ENCODE data around the gene TRIM27.
"Not testable (repeated sequence)": the region's sequence is repeated elsewhere in the genome, so short reads cannot be mapped to it uniquely, and the experiment has no call there.

TRIM27 gene

DNA sequence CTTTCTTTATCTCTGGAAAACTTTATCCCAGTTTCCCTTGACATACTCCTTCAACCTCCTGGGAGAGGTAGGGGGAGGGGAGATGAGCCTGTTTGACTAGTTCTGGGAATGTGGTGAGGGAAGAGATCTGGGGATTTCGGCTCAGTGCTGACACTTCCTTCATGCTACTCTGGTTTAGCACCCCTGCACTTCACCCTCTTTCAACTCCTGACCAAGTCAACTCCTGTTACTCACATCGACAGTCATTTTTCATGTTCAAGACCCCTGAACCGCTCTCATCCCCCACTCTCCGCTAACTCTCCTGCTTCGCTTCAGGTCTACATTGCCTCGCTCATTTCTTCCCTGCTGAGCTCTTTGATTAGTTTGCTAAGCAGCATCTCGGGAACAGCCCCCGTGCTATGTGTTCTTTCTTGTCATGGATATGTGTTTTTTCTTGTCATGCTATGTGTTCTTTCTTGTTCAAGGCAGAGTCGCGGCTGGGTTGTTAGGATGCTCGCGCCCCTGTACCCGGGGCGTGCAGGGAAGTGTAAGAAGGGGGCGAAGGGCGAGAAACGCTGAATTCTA, 16.6 kb upstream of the TRIM27 start:
- DNase-seq (ENCODE audit: insufficient read length, low spot score): no peak
- FAIRE-seq: no peak

DNA sequence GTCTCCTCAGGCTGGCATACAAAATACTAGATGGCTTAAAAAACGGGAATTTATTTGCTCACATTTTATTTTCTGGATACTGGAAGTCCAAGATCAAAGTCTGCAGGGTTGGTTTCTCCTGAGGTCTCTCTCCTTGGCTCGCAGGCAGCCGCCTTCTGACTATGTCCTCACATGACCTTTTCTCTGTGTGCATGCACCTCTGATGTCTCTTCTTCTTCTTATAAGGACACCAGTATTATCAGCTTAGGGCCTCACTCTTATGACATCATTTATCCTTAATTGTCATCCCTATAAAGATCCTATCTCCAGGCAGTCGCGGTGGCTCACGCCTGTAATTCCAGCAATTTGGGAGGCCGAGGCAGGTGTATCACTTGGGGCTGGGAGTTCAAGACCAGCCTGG, 9.3 kb upstream of the TRIM27 start:
- TF ChIP-seq CTCF (IDR thresholded peaks at IDR 0.05; ENCODE audit: insufficient read depth, missing control alignments): no peak
- no peak for FAIRE-seq
- DNase-seq (ENCODE audit: insufficient read length, low spot score): no peak

More for the DNA sequence above, 16.6 kb upstream of the TRIM27 start:
- no peak for TF ChIP-seq CTCF (IDR thresholded peaks at IDR 0.05; ENCODE audit: insufficient read depth, missing control alignments)

- TF ChIP-seq CTCF (IDR thresholded peaks at IDR 0.05; ENCODE audit: insufficient read depth, missing control alignments): no peak
- FAIRE-seq (no peak), DNase-seq (ENCODE audit: insufficient read length, low spot score) (no peak)
Measured at GRCh38 chr6:28929887-28930620, 6.3 kb upstream of the TRIM27 start.

- FAIRE-seq; DNase-seq (ENCODE audit: insufficient read length, low spot score): not testable (repeated sequence)
Measured at GRCh38 chr6:28929339-28929738, 5.6 kb upstream of the TRIM27 start.

- FAIRE-seq: no peak
- DNase-seq (ENCODE audit: insufficient read length, low spot score): no peak
- no peak for TF ChIP-seq CTCF (IDR thresholded peaks at IDR 0.05; ENCODE audit: insufficient read depth, missing control alignments)
Measured at GRCh38 chr6:28927846-28928245, 4.1 kb upstream of the TRIM27 start.

GRCh38 chr6:28922821-28923317, 916 bp downstream of the TRIM27 start:
- FAIRE-seq (no peak), DNase-seq (ENCODE audit: insufficient read length, low spot score) (no peak)
- no peak for TF ChIP-seq CTCF (IDR thresholded peaks at IDR 0.05; ENCODE audit: insufficient read depth, missing control alignments)

GRCh38 chr6:28922004-28922820, 1.6 kb downstream of the TRIM27 start:
- DNase-seq (ENCODE audit: insufficient read length, low spot score): no peak
- FAIRE-seq: no peak
- no peak for TF ChIP-seq CTCF (IDR thresholded peaks at IDR 0.05; ENCODE audit: insufficient read depth, missing control alignments)
